ENCODE measurements around the gene PARVG. TPM values are rescaled to one million over a fixed set of nuclear protein-coding genes. Genes with fewer than 3 reads are reported as not detected.

Gene PARVG
- total and polyA plus RNA-seq, 10 of the 15 experiments (the other 5 are each of a cell fraction or from before 2014, with no cell fraction given) = 6.3 to 123 (median 71.9) TPM

GRCh38 chr22:44143579-44143978, 37.1 kb upstream of the PARVG start:
- intact Hi-C loops (cut with micrococcal nuclease; ENCODE audit: unreplicated experiment) = no loop called here
- CTCF ChIA-PET = no interaction called here
- no peaks in the 10 kb centered on the region for H4K20me1 ChIP-seq (ENCODE audit: control insufficient read depth, insufficient read depth)

GRCh38 chr22:44144046-44144569, 36.6 kb upstream of the PARVG start:
- no TSS peak for BruUV-seq (replicated peaks)
- 88% methylated on average over 10 of the region's 10 CpGs for WGBS (ENCODE audit: insufficient coverage, insufficient replicate concordance, low lambda C conversion rate, missing lambda C conversion rate)
- peaks cover 3 to 12% of the 10 kb centered on the region in 2 experiments; a peak in 3 of 4 replicates for H3K36me3 ChIP-seq (ENCODE audit: control insufficient read depth in 2 of 2, insufficient read depth in 2 of 2, low read length in 1 of 2)
- no peak for TF ChIP-seq STAT3 (IDR thresholded peaks at IDR 0.05; ENCODE audit: low read depth, low read length)
- no peak for TF ChIP-seq MAX (IDR thresholded peaks at IDR 0.05; ENCODE audit: low read depth, low read length)
- no peak for TF ChIP-seq SIX5 (IDR thresholded peaks at IDR 0.05; ENCODE audit: low read depth, low read length, severe bottlenecking)
- TF ChIP-seq BCLAF1 (IDR thresholded peaks at IDR 0.05) = no peak
- no peak for TF ChIP-seq NFYB (IDR thresholded peaks at IDR 0.05; ENCODE audit: insufficient read depth, low read depth, low read length)

More at GRCh38 chr22:44143579-44143978, 37.1 kb upstream of the PARVG start:
- no peak for DNase-seq (ENCODE audit: low read depth, low spot score)
- no peaks in the 10 kb centered on the region for H3K79me2 ChIP-seq (ENCODE audit: control insufficient read depth, insufficient read depth, low read length)
- H3K9me3 ChIP-seq (replicated peaks; ENCODE audit: control insufficient read depth, insufficient read depth, low read length) = no peaks in the 10 kb centered on the region
- 92% methylated on average over 9 of the region's 9 CpGs for WGBS (ENCODE audit: insufficient coverage, insufficient replicate concordance, low lambda C conversion rate, missing lambda C conversion rate)
- RAD21 ChIA-PET (ENCODE audit: unreplicated experiment) = no interaction called here
- H3K27ac ChIP-seq (ENCODE audit: control insufficient read depth, insufficient read depth) = no peak overlapping the region
- no peak overlapping the region for H3K4me3 ChIP-seq
- BruUV-seq (replicated peaks) = no TSS peak
- no peak for ATAC-seq
- H3K4me2 ChIP-seq (ENCODE audit: control insufficient read depth, insufficient read depth) = no peak overlapping the region
- FAIRE-seq = no peak
- POLR2A ChIA-PET = no interaction called here
- no peaks in the 10 kb centered on the region for H3K4me1 ChIP-seq (ENCODE audit: control insufficient read depth, insufficient read depth, low read length)
- no peak overlapping the region for H2AFZ ChIP-seq (ENCODE audit: control insufficient read depth, low read depth, low read length)
- H3K27me3 ChIP-seq (replicated peaks in 1 of 2; ENCODE audit: control insufficient read depth in 2 of 2, insufficient read depth in 2 of 2, low read length in 1 of 2) = no peaks in the 10 kb centered on the region
- in situ Hi-C loops (cut with MboI) = no loop called here
- H3K9ac ChIP-seq (ENCODE audit: control insufficient read depth, insufficient read depth, low read length) = no peak overlapping the region
- no peak for TF ChIP-seq CHD4 (IDR thresholded peaks at IDR 0.05)
- no peak for TF ChIP-seq PBX3 (IDR thresholded peaks at IDR 0.05; ENCODE audit: insufficient replicate concordance, low read depth, low read length)
- peaks cover 3 to 15% of the 10 kb centered on the region in 2 experiments; a peak in 3 of 4 replicates for H3K36me3 ChIP-seq (ENCODE audit: control insufficient read depth in 2 of 2, insufficient read depth in 2 of 2, low read length in 1 of 2)
- SMC1A ChIA-PET (ENCODE audit: uncharacterized antibody, unreplicated experiment) = interaction anchor here (0.6 kb wide), 1 partner anchor 9 kb away, joined by 4 read pairs; no protein-coding TSS in a partner anchor

More at GRCh38 chr22:44144046-44144569, 36.6 kb upstream of the PARVG start:
- RAD21 ChIA-PET (ENCODE audit: unreplicated experiment) = no interaction called here
- H2AFZ ChIP-seq (ENCODE audit: control insufficient read depth, low read depth, low read length) = no peak overlapping the region
- no peaks in the 10 kb centered on the region for H4K20me1 ChIP-seq (ENCODE audit: control insufficient read depth, insufficient read depth)
- CTCF ChIA-PET = no interaction called here
- POLR2A ChIA-PET = no interaction called here
- no peak overlapping the region for H3K27ac ChIP-seq (ENCODE audit: control insufficient read depth, insufficient read depth)
- H3K4me1 ChIP-seq (ENCODE audit: control insufficient read depth, insufficient read depth, low read length) = no peaks in the 10 kb centered on the region
- H3K9me3 ChIP-seq (replicated peaks; ENCODE audit: control insufficient read depth, insufficient read depth, low read length) = no peaks in the 10 kb centered on the region
- no peak overlapping the region for H3K9ac ChIP-seq (ENCODE audit: control insufficient read depth, insufficient read depth, low read length)
- H3K79me2 ChIP-seq (ENCODE audit: control insufficient read depth, insufficient read depth, low read length) = no peaks in the 10 kb centered on the region
- FAIRE-seq (no peak), DNase-seq (ENCODE audit: low read depth, low spot score) (no peak), ATAC-seq (no peak)
- H3K27me3 ChIP-seq (replicated peaks in 1 of 2; ENCODE audit: control insufficient read depth in 2 of 2, insufficient read depth in 2 of 2, low read length in 1 of 2) = no peaks in the 10 kb centered on the region
- in situ Hi-C loops (cut with MboI) (no loop called here), intact Hi-C loops (cut with micrococcal nuclease; ENCODE audit: unreplicated experiment) (no loop called here)
- no peak overlapping the region for H3K4me2 ChIP-seq (ENCODE audit: control insufficient read depth, insufficient read depth)
- no peak overlapping the region for H3K4me3 ChIP-seq
- SMC1A ChIA-PET (ENCODE audit: uncharacterized antibody, unreplicated experiment) = no interaction called here

All from GM12878 (cell line).